ES-I3 (cell line): ENCODE results near the gene KRT71.

Source experiments
- H3K36me3 ChIP-seq: 2 replicates; pipeline ENCODE4 v1.6.1; 2013; ENCODE audit warnings: mild to moderate bottlenecking, low read length, control low read depth, moderate library complexity; ENCODE audit not compliant: insufficient read depth
- H3K4me1 ChIP-seq: 2 replicates; pipeline ENCODE4 v1.6.1; 2013; ENCODE audit warnings: mild to moderate bottlenecking, control low read depth, low read length; ENCODE audit not compliant: insufficient read depth
- H3K9ac ChIP-seq: 2 replicates; pipeline ENCODE4 v1.6.1; 2013; ENCODE audit warnings: low read depth, mild to moderate bottlenecking, low read length, moderate library complexity
- H3K9me3 ChIP-seq: 2 replicates; pipeline ENCODE4 v1.6.1; 2013; ENCODE audit warnings: mild to moderate bottlenecking, low read length, moderate library complexity; ENCODE audit not compliant: control insufficient read depth, insufficient read depth

The KRT71 gene

DNA sequence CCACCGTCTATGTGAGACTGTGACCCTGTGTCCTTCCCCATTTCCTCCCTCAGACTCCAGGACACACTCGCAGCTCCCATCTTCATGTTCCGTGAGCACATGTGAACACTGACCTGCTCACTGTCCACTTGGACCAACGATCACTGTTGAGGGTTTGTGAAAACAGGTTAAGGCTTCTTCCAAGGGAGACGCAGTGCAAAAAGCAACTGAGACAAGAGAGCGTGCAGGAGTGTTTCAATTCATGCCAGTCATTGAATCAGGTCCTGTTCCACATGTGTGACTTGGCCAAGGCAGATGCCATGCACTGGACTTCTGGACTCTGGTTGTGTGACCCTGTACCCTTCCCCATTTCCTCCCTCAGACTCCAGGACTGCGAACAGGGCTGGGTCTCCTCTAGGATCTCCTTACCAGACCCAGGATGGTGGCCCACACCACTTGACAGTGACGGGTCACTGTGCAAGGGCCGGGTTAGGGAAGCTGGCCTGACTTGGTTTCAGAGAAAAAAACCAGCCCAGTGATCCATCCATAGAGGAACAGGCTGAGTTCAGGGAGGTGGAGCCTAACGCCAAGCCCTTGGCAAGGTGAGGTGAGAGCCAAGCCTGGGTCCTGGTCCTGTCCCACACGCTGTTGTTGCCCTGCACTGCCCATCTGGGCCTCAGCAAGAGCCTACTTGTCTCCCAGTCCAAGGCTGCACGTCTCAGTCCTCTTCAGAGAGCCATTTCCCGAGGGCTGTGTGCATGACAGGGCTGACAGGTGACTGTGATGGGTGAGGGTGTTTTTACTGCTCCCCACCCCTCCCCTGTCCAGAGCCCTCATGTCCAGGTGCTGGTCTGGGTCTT is 27.1 kb downstream of the KRT71 start:
- Histone ChIP-seq H3K36me3 (no peaks in the 10 kb centered on the region), H3K9me3 (no peaks in the 10 kb centered on the region), H3K4me1 (peaks cover 8% of the 10 kb centered on the region; the same call in 1 of the 2 replicates), H3K9ac (no peak overlapping the region)

DNA sequence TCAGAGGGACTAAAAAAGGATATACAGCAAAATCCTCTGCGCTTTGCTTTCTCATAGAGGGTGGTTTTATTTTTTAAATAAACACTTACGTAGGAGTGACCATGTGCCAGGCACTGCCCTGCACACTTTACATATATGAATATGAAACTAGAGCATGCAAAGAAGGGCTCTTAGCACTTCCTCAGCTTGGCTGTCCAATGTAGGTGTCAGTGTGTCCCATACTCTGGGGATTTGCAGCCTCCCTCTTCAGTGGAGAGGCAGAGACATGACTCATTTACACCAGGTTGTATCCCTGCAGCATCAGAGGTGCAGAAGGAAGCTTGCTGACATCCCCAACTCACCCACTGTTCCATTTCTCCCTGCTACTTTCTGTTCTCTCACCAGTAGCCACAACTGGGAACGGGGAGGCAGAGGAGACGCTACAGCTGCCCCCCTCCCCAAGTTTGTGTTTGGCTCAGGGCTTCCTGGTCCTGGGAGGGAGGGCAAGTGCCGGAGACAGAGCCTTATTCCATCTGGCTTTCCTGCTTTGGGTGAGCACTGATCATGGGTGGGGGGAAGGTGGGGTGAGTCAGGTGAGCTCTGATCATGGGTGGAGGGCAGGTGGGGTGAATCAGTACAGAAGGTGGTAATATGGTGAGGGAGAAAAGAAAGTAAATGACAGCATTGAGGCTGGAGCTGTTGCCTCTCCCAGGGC is 27.9 kb downstream of the KRT71 start:
- H3K9me3 ChIP-seq: no peaks in the 10 kb centered on the region
- no peak overlapping the region for H3K9ac ChIP-seq
- H3K36me3 ChIP-seq: no peaks in the 10 kb centered on the region
- H3K4me1 ChIP-seq: peaks cover 8% of the 10 kb centered on the region; the same call in 1 of the 2 replicates

DNA sequence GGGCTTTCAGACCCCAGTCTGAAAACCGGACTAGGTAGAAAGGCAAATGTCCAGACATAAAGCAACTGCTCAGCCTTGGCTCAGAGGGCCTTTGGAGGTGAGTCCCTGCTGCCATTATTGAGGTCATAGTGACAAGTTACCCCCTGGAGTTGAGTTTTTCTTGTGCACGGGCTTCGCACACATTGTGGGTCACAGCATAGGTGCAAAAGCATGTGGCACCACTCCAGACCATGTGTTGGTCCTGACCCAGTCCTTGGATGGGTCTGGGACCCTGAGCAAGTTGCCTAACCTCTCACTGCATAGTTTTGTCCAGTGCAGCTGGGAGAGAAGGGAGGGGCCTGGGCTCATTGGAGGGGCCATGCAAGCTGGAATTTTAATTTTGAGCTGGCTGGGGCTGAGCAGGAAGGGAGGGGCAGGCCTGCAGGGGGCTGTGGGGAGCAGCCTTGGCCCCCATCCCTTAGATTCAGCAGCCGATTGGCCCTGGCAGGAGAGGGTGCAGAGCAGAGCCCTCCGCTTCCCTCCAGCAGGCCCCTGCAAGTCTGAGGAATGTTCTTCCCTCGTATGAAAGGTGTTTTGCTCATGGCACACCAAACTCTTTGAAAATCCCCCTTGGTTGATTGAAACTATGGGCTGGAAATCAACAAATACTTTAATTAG is 28.6 kb downstream of the KRT71 start:
- H3K9me3 ChIP-seq: no peaks in the 10 kb centered on the region
- H3K9ac ChIP-seq: no peak overlapping the region
- peaks cover 8% of the 10 kb centered on the region; the same call in 1 of the 2 replicates for H3K4me1 ChIP-seq
- no peaks in the 10 kb centered on the region for H3K36me3 ChIP-seq

DNA sequence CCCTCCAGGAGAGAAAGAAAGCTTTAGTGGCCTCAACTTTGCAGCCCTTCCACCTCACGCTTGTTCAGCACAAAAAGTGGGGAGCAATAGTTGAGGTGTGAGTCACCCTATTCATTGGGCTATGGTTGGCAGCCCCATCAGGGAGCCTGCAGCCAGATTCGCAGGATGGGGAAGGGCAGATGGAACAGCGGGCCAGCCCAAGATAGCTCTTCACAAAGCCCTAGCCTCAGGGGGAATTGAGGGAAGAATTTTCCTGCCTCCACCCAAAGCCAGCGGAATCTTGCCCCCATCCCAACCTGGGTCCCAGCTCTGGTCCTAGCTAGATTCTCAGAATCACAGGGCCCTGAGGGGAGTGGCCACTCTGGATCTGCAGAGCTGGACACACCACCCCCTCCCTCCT is 29.1 kb downstream of the KRT71 start:
- H3K9me3 ChIP-seq: no peaks in the 10 kb centered on the region
- H3K36me3 ChIP-seq: no peaks in the 10 kb centered on the region
- peaks cover 8% of the 10 kb centered on the region; the same call in 1 of the 2 replicates for H3K4me1 ChIP-seq
- H3K9ac ChIP-seq: no peak overlapping the region

DNA sequence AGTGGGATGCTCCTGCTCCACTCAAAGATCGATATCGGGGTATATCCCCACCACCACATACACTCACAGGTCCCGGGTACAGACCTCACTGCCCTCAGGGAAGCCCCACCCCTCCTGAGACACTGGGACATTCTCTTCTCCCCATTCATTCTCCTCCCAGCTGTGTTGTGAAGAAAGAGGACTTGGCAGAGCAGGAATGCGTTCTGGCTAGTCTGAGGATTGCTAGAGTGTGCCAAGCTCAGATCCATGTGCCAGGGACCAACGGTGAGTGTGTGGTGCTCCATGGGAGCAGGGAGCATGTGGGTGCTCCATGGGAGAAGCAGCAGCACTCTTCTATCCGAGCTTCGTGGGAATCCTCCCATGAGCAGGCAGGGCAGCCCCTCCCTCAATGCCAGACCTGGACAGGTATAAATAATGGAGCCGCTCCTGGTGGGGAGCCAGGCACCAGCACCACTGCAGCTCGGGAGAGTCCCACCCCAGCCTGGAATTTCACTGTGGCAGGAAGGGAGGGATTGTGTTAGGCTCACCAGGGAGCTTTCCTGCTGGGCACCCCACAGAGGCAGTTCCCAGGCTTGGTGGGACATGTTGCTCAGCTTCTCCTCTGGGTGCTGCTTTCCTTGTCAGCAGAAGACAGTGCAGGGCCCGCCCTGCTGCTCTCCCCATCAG is 30.5 kb downstream of the KRT71 start:
- peaks cover 8% of the 10 kb centered on the region; the same call in 1 of the 2 replicates for H3K4me1 ChIP-seq
- H3K9me3 ChIP-seq: no peaks in the 10 kb centered on the region
- no peak overlapping the region for H3K9ac ChIP-seq
- no peaks in the 10 kb centered on the region for H3K36me3 ChIP-seq

DNA sequence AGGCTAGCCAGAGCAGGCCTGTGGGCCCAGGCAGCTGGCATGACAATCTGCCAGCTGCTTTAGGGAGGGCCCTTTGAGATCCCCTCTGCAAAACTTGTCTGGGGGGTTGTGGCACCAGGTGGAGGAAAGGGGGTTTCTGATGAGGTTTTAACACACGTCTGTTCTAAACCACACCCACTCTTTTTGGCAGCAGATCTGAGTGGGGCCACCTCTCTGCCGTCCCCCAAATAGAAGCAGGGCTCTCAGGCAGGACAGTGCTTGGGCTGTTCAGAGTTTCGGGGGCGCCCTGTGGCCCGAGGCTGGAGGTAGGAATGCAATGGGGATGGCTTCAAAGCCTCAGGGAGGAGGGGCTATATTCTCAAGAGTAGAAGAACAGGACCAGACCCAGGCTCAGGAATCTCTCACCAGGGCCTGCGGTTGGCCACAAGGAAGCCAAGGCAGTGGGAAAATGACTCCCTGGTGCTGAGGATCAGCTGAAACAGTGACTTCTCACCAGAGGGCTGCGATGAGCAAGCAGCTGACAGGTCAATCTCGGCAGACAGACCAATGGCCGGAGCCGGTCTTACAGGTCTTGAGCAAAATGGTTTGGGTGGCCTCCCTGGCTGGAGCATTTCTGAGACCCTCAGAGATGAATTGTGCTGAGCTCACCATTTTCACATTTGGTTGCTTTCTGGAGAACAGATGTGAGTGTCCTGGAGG is 31.2 kb downstream of the KRT71 start:
- Histone ChIP-seq H3K4me1 (peaks cover 8% of the 10 kb centered on the region; the same call in 1 of the 2 replicates), H3K9me3 (no peaks in the 10 kb centered on the region), H3K36me3 (no peaks in the 10 kb centered on the region), H3K9ac (no peak overlapping the region)

DNA sequence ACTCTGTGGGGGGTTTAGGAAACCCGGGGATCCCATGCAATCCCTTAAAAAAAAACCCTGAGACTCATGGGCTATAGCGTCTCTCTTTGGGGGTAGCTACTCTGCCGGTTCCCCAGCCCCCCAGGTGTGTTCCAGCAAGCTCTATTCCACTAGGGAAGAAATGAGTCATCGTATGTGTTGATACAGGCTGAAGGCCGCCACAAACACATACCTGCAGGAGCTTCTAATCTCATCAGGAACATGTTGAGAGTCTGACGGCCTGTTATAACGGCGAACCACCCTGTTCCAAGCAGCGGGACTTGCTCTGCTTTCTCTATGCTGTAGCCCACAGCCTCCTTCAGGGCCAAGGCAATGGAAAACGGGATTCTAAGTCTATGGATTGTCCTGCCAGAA is 31.8 kb downstream of the KRT71 start:
- no peaks in the 10 kb centered on the region for H3K36me3 ChIP-seq
- no peak overlapping the region for H3K9ac ChIP-seq
- no peaks in the 10 kb centered on the region for H3K9me3 ChIP-seq
- H3K4me1 ChIP-seq: peaks cover 8% of the 10 kb centered on the region; the same call in 1 of the 2 replicates

DNA sequence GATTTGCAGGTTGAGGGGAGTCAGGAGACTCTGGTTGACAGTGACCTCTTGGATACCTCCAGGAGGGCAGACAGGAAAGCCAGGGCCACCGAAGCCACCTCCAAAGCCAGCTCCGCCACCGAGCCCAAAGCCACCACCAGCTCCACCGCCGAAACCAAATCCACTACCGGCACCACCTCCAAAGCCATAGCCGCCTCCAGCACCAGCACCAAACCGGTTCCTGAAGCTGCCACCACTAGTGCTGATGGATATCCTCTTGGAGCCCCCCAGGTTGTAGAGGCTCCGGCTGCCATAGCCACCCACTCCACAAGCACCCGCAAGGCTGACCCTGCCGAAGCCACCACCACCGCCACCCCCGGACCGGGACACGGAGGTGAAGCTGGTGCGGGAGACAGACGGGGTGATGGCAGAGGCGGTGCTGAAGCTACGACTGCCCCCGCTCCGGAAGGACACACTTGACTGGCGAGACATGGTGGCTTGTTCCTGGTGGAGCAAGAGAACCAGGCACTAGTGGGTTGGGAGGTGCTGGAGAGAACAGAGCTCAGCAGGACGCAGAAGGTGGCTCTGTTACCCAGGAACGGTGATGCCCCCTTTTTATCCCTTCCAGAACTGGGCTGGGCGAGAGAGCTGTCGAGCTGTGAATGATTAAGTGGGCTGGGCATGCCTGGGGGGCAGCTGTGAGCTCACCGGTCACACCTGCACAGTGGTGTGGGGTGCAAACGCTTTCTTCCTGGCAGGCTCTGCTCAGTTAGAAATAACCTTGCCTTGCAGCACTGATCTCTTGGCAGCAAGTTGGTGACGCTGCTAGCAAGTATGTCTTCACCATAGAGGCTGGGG is 32.9 kb downstream of the KRT71 start, which contains the start of gene KRT5:
Gene KRT5, minus strand, starts transcription at position 569 of the 837 bp plus-strand sequence. Its CDS starts 98 bp downstream, at position 471.
- H3K9me3 ChIP-seq: no peaks in the 10 kb centered on the region
- H3K9ac ChIP-seq: no peak within 1 kb of the TSS
- H3K4me1 ChIP-seq: peaks cover 8% of the 10 kb centered on the region; the same call in 1 of the 2 replicates
- H3K36me3 ChIP-seq: no peaks in the 10 kb centered on the region

DNA sequence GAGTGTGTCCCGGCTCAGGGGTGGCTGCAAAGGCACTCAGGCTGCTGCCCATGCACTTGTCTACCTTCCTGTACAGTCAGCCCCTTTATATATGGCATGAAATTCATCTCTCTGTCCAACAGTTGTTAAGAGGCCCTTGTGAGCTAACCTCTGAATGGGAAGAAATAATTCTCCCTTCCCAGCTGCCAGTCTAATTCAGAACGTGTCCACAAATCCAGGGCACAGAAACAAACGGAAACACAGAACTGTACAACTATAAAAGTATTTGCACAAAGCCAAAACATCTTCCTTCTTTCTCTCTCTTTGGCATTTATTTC is 33.6 kb downstream of the KRT71 start:
- no peaks in the 10 kb centered on the region for H3K36me3 ChIP-seq
- H3K4me1 ChIP-seq: peaks cover 8% of the 10 kb centered on the region; the same call in 1 of the 2 replicates
- H3K9ac ChIP-seq: no peak overlapping the region
- H3K9me3 ChIP-seq: no peaks in the 10 kb centered on the region

DNA sequence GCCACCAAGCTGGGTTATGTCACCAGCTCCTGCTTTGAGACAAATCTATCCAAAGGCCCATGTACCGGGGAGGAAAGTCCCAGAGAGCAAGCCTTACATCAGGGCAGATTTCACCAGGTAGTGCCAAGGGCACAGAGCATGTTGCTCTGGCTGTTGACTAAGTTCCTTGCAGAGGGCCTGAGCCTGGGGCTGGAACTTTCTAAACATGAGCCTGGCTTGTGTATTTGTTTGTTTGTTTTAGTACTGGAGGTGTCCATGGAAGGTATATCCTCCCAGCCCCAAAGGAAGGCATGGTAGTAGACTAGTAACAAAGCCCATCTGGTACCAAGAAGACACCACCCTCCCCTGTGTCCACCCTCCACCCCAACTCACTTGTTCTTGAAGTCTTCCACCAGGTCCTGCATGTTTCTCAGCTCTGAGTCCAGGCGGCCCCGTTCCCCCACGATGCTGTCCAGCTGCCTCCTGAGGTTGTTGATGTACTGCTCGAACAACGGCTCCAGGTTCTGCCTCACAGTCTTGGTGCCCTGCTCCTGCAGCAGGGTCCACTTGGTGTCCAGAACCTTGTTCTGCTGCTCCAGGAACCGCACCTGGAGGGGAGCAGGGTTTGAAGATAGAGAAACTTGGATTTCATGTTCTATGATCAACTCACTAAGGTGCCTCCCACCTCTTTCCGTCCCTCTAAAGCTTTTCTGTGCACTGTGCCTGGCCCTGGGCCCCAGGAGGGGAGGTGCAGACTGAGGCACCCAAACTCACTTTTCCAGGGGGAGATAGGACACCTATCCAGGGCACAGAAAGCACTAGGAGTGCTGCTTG is 34.2 kb downstream of the KRT71 start:
- Histone ChIP-seq H3K9ac (no peak overlapping the region), H3K9me3 (no peaks in the 10 kb centered on the region), H3K36me3 (no peaks in the 10 kb centered on the region), H3K4me1 (peaks cover 8% of the 10 kb centered on the region; the same call in 1 of the 2 replicates)

DNA sequence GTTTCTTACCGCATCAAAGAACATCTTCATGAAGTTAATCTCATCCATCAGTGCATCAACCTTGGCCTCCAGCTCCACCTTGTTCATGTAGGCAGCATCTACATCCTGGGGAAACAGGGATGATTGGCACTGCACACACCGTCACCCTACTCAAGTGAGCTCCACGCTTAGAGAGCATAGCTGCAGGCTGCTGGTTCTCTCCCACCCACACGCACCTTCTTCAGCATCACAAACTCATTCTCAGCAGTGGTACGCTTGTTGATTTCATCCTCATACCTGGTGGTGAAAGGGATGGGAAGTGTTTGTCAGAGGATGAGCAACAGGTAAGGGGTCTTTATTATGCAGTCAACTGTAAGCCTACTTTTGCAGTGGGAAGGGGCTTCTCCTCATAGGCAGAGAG is 35.1 kb downstream of the KRT71 start:
- peaks cover 8% of the 10 kb centered on the region; the same call in 1 of the 2 replicates for H3K4me1 ChIP-seq
- no peaks in the 10 kb centered on the region for H3K9me3 ChIP-seq
- H3K9ac ChIP-seq: no peak overlapping the region
- no peaks in the 10 kb centered on the region for H3K36me3 ChIP-seq

DNA sequence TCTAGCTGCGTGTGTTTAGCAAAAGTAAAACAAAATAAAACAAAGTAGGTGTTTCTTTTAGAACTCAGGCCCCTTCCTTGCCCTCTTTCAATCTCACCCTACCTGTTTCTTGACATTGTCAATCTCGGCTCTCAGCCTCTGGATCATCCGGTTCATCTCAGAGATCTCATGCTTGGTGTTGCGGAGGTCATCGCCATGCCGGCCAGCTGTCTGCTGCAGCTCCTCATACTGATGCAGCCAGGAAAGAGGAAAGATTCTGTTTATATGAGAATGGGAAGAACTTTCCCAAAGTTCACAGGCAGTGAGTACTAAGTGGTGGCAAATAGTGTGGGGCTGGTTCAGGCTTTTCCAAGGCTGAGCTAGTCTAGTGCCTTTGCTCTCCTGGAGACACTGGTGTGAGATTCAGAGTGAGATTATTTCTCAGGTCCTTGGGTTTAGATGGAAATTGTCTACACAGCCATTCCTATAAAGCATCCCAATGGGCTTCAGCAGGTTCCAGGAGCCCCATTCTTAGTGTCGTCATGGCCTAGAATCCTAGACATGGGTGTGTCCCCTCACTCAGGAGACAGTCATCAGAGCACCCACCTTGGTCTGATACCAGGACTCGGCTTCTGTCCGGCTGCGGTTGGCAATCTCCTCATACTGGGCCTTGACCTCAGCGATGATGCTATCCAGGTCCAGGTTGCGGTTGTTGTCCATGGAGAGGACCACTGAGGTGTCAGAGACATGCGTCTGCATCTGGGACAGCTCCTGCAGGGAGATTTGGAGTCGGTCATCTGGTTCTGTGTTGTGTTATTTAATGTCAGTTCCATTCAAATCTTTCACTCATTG is 35.7 kb downstream of the KRT71 start:
- H3K9me3 ChIP-seq: no peaks in the 10 kb centered on the region
- H3K4me1 ChIP-seq: peaks cover 8% of the 10 kb centered on the region; the same call in 1 of the 2 replicates
- no peak overlapping the region for H3K9ac ChIP-seq
- H3K36me3 ChIP-seq: no peaks in the 10 kb centered on the region
